HPDE6-E6E7 (cell line): Measurements from ENCODE around the gene IZUMO2.
"Not testable (repeated sequence)": the region's sequence is repeated elsewhere in the genome, so short reads cannot be mapped to it uniquely, and the experiment has no call there.

Source experiments
- DNase-seq: peaks from one replicate; pipeline ENCODE4 v3.0.0; 2011; ENCODE audit warnings: missing footprints; ENCODE audit errors: extremely low spot score

IZUMO2 gene

DNA sequence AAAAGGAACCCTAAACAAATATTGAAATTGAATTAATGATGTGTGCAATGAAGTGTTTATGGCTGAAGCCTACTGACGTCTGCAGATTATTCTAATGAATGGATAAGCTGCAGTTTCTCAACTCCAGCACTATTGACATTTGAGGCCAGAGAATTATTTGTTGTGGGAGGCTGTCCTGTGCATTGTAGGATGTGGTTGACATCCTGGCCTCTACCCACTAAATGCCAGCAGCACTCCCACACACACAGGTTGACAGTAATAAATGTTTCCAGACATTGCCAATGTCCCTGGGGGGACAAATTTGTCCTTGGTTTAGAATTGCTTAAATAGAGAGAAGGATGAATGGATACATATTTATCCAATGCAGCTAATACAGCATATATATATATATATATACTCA is 21.1 kb upstream of the IZUMO2 start:
- DNase-seq: no peak

DNA sequence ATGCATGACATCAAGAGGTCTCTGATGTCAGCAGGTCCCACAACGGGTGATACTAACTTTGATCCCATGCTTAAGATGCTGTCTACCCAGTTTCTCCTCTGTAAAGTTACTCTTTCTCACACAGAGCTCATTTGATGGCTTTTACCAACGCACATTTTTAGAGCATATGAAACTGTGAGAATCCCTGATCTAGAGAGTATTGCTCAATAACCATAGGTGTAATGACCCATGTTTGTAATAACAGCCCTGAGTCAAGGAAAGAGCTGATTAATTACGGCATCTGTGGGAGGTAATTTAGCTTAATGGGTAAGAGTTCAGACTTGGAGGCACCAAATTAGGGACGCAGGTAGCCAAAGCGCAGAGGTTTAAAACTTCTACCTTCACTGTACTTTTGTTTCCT is 18.0 kb upstream of the IZUMO2 start:
- DNase-seq: no peak

DNA sequence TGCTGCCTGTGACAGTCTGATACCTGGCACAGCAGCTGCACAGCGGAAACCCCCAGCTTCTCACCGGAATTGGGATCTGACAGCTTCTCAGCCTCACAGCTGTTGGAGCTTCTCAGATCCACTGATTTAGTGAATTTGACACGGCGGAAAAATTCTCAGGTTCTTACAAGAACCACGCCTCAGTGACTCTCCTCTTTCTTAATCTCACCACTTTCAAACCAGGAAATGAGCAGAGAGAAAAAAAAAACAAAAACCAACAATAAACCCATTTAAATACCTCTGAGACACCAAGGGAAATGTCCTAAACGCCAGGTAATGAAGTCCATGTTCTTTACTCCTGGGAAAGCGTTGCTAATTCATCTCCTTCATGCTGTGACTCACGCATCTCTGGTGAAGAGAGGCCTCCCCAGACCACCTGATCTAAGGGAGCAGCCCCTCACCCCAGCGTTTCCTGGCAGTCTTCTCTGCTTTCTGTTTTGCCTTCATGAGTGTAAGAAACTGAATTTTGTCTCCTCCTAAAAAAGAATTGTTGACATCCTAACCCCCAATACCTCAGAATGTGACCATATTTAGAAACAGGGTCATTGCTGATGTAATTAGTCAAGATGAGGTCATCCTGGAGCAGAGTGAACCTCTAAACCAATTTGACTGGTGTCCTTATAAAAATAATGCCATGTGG is 15.9 kb upstream of the IZUMO2 start:
- DNase-seq: no peak

DNA sequence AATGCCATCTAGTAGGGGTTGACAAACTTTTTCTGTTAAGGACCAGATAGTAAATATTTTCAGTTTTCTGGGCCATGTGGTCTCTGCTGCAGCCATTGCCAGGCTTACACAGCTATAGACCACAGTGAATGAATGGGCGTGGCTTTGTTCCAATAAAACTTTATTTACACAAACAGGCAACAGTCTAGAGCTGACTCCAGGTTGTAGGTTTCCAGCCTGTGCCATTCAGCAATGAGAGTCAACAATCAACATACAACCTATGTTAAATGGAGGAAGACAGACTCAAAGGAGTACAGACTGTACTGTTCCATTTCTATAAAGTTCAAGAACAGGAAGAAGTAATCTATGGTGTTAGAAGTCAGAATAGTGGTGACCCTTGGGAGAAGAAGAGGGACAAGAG is 15.2 kb upstream of the IZUMO2 start:
- DNase-seq: no peak

DNA sequence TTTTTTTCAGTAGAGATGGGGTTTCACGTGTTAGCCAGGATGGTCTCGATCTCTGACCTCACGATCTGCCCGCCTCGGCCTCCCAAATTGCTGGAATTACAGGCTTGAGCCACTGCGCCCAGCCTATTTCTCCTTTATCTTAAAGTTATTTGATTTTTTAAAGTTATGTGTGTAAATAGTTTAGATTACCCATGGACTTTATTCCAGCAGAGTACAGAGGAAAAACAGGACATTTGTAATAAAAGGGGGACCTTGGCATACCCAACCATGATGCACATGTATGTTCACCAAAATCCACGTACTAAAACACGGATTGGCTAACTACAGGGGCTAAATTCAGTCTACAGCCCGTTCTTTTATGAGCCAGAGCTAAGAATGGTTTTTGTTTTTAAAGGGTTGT is 13.7 kb upstream of the IZUMO2 start:
- no peak for DNase-seq

- no peak for DNase-seq
These were observed 12.8 kb upstream of the IZUMO2 start for GRCh38 chr19:50175924-50176323.

DNA sequence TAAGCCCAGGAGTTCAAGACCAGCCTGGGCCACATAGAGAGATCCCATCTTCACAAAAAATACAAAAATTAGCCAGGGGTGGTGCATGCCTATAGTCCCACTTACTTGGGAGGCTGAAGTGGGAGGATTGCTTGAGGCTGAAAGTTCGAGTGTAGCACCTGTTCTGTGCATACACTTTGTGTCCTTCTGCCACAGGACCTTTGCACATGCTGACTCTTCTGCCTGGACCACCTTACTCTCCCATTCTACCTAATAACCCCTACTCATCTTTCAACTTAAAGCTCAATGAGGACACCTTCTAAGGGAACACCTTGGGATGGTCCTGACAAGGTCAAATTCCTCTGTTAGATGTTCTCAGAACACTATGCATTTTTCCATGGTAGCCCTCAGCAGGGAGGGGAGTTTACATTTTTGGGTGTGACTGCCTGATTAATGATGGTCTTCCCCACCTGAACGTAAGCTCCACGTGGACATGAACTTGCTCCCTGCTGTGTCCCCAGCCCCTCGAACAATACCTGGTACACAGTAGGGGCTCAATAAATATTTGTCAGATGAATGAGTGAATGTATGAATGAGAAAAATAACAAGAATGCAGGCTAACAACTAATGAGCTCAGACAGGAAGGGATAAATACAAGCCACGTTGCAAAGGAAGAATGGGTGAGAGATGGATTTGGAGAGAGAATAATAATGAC is 11.2 kb upstream of the IZUMO2 start:
- DNase-seq: no peak

DNA sequence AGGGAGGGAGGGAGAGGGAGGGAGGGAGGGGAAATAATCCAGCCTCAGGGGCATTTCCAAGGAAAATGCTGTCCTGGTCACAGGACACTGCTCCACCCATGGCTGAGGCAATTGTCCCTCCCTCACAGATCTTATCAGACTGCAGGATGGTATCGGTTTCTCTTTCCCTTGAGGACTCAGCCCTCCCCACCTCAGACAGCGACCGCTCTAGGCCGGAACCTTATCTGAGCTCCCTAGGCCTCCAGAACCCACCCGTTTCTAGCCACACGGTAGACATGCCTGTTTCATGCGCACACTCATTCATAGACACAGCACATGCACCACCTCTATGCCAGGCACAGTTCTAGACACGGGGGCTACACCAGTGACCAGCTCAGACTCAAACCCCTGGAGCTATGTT is 10.0 kb upstream of the IZUMO2 start:
- DNase-seq: no peak

DNA sequence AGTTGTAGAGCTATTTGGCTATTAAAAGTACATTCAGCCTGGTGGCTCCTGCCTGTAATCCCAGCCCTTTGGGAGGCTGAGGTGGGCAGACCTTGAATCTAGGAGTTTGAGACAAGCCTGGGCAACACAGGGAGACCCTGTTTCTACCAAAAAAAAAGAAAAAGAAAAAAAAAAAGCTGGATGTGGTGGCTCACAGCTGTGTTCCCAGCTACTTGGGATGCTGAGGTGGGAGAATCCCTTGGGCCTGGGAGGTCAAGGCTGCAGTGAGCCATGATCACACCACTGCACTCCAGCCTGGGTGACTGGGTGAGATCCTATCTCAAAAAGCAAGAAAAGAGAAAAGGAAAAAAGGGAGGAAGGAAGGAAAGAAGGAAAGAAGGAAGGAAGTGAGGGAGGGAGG is 9.6 kb upstream of the IZUMO2 start:
- no peak for DNase-seq

- no peak for DNase-seq
These were observed 8.7 kb upstream of the IZUMO2 start for GRCh38 chr19:50171752-50172151.

- DNase-seq: no peak
These were observed 4.2 kb upstream of the IZUMO2 start for GRCh38 chr19:50167314-50167721.

DNA sequence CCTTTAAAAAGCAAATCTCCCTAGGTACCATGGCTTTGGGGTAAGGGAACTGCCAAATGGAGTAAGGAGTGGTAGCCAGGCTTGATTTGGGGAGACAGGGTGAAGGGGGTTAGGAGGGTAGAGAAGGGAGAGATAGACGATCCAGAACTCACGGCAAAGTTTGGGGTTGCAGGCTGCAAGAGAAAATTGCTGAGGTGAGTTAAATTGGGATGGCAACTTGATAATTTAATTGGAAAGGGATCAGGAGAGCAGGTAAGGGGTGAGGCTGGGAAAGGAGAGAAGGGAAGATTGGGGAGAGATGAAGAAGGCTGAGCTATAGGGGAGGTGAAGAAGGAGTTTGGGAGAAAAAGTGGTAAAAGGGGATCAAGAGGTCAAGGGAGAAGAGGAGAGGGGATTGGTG is 4.0 kb downstream of the IZUMO2 start:
- no peak for DNase-seq

GRCh38 chr19:50158577-50158976 is 4.5 kb downstream of the IZUMO2 start:
- DNase-seq: no peak

- DNase-seq: no peak
These were observed 7.5 kb downstream of the IZUMO2 start for GRCh38 chr19:50155520-50156109.

- no peak for DNase-seq
These were observed 8.6 kb downstream of the IZUMO2 start for GRCh38 chr19:50154529-50154928.

GRCh38 chr19:50152578-50152977 is 10.5 kb downstream of the IZUMO2 start:
- DNase-seq: no peak

DNA sequence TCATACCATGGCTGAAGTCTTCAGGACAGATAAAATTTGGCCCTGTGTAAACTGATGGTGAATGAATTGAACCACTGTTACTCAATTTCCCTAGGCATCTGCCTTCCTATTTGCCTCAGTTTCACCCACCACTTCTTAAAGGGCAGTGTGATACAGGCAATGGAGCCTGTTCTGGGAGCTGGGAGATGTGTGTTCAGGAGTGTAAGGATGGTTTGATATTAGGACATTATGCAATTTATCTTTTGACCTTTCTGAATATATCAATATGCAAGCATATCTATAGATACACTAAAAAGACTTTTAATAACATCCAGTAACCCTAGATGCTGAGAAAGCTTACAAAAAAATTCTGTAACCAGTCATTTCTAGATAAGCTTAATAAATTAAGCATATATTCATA is 14.6 kb downstream of the IZUMO2 start:
- no peak for DNase-seq

- no peak for DNase-seq
These were observed 15.3 kb downstream of the IZUMO2 start for GRCh38 chr19:50147462-50148423.

GRCh38 chr19:50141921-50142320 is 21.2 kb downstream of the IZUMO2 start:
- not testable (repeated sequence) for DNase-seq

DNA sequence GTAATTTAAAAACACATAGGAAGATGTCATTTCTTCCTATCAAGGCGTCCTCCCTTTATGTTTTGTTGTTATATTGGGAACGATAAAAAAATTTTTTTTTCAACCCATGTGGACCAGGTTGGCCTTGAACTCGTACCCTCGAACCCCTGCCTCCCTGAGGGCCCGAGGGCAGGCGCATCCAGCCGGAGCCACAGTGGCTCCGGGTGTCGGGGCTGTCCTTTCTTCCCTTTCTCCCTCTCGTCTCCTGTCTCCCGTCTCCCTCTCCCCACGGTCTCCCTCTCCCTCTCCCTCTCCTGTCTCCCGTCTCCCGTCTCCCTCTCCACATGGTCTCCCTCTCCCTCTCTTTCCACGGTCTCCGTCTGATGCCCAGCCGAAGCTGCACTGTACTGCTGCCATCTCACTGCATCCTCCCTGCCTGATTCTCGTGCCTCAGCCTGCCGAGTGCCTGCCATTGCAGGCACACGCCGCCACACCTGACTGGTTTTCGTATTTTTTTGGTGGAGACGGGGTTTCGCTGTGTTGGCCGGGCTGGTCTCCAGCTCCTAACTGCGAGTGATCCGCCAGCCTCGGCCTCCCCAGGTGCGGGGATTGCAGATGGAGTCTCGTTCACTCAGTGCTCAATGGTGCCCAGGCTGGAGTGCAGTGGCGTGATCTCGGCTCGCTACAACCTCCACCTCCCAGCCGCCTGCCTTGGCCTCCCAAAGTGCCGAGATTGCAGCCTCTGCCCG is 22.8 kb downstream of the IZUMO2 start:
- DNase-seq: not testable (repeated sequence)

DNA sequence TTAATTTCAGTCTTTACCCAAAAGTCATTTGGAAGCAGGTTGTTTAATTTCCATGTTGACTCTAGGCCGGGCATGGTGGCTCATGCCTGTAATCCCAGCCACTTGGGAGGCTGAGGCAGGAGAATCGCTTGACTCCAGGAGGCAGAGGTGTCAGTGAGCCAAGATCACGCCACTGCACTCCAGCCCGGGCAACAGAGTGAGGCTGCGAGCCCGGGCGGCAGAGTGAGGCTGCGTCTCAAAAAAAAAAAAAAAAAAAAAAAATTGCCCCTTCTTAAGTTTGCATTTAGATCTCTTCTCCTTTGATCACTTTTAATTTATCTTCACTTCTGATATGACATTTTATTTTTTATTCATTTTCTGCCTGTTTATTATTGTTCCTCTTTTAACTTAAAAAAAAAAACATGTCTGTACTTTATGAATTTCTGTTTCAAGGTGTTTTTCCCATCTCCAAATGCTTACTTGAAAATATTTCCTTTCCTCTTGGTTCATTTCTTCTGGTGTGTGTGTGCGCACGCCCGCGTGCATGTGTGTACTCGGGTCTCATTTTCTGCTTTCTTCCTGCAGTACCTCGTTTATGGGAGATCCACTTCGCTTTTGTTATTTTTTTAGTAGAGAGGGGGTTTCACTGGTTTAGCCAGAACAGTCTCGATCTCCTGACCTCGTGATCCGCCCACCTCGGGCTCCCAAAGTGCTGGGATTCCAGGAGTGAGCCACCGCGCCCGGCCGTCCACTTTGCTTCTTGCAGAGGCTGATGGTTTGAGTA is 26.3 kb downstream of the IZUMO2 start:
- DNase-seq: not testable (repeated sequence)
